GM21619 (cell line): ENCODE data around the gene MAS1.
"Not testable (repeated sequence)": the region's sequence is repeated elsewhere in the genome, so short reads cannot be mapped to it uniquely, and the experiment has no call there.

ENCODE experiments used
- ATAC-seq: cut with Tn5 transposase; IDR thresholded peaks from one replicate; pipeline ENCODE4 v1.9.1; 2021; ENCODE audit not compliant: unreplicated experiment

MAS1 gene

DNA sequence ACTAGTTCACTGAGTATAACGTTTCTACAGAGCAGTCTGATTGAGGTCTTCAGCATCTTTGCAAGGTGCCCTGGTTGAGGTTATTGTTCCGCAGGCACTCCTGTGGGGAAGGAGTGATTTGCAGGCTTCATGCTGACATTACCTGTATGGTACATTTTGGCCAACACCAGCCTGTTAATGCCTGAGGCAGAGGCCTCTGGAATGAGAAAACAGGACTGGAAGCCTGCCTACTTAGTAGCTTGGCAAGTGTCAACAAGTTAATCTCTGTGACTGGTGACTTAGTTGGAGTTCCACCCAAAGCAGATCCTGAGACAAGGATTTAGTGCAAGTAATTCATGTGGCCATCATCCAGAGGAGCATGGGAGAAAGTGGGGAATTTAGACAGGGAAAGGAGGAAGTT lies 24.6 kb downstream of the MAS1 start:
- ATAC-seq, result no peak

DNA sequence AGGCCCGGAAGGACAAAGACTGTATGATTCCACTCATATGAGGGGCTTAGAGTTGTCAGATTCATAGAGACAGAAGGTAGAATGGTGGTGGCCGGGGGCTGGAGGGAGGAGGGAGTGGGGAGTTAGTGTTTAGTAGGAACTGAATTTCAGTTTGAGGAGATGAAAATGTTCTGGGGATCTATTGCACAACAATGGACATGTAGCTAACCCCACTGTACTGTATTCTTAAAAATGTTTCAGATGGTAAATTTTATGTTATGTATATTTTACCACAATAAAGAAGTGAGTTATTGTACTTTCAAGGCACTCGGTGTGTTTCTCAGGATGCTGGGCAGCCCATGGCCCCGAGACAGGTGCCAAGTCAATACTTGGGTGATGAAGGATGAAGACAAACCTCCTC lies 25.4 kb downstream of the MAS1 start:
- ATAC-seq, result no peak

DNA sequence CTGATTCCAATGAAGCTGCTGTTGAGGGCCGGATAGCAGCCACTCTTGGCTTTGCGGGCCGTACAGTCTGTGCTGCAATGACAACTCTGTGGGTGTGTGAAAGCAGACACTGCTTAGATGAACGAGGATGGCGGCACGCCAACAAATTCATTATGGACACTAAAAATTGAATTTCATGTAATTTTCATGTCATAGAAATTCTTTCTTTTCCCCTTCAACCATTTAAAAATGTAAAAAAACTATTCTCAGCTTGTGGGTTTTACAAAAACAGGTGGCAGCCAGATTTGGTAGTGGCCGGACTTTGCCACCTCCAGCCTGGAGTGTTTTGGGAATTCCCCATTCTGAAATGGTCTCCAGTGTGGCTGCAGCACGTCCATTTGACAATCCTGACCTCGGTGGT lies 26.0 kb downstream of the MAS1 start:
- no peak for ATAC-seq

DNA sequence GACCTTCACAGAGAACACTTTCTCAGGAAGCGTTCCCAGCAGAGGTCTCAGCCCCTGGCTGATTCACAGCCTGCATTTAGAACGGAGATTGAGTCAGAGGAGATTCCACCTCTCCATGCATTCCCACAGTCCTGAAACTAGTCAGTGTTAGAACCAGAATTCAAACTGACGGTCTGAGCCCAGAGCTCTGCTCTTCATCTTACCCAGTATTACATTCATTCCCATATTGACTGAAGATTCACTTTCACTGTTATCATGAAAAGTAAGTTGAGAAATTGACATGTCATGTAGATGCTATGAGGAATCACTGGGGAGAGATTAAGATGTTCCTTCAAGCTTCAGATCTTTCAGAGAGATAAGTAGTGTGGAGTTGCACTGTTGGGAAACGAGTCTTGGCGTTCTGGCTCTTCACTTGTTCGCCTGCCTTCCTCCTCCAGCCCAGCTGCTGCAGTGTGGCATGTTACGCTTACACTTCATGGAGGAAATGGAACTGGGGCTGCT lies 28.3 kb downstream of the MAS1 start:
- ATAC-seq, result no peak

DNA sequence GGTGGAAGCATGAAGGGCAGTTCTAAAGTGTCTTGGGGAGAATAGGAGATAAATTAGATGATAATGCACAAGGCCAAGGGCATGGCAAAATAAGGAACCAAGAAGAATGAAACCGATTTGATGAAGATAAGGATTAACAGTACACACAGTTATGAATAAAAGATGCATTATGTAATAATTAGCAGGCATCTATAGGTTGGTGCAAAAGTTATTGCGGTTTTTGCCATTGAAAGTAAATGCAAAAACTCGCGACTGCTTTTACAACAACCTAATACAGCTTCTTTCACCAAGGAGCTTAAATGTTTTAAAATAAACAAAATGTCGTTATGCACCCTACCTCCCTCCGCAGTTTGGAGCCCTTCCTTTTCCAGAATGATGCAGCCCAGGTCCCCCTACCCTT lies 29.0 kb downstream of the MAS1 start:
- no peak for ATAC-seq

DNA sequence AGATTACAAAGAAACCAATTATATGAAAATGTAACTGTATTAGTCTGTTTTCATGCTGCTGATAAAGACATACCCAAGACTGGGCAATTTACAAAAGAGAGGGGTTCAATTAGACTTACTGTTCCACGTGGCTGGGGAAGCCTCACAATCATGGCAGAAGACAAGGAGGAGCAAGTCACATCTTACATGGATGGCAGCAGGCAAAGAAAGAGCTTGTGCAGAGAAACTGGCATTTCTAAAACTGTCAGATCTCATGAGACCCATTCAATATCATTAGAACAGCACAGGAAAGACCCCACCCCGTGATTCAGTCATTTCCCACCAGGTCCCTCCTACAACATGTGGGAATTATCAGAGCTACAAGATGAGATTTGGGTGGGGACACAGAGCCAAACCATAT lies 33.4 kb downstream of the MAS1 start:
- not testable (repeated sequence) for ATAC-seq

DNA sequence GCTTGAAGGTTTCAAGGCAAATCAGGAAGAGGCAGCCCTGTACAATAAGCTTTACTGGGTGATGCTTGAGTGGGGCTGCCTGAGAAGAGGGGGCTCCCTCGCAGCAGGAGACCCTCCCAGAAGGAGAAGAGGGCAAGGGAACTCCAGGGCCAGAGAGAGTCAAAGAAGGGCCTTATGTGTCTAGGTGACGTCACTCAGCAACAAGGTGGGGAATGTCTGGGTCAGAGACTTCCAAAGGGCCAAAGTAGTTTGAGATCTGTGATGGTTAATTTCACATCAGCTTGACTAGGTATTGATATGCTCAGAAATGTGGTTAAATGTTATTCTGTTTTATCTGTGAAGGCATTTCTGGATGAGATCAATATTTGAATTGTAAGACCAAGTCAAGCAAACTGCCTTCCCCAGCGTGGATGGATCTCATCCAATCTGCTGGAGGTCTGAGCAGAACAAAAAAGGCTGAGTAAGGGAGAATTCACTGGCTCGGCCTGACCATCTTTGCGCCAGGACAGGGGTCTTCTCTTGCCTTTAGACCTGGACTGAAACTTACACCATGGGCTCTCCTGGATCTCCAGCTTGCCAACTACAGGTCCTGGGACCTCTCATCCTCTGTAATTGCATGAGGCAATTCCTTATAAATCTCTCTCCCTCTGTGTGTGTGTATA lies 35.9 kb downstream of the MAS1 start:
- no peak for ATAC-seq

DNA sequence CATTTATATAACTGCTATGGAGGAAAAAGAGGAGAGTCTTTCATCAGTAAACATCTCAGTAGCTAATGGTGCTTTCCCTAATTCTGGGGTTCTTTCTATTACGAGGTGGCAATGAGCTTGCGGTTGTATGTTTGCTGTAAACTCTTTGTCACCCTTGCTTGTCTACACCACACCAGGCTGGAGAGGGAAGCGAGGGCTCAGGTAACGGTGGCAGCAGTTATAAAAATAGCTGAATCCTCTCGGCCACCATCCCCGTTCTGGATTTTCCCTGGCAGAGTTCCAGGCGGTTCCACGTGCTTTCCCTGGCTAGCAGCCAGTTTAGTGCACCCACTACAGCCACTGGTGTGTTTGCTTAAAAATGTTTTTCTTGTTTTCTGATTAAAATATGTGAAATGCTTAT lies 39.0 kb downstream of the MAS1 start:
- peak; percentile 42 for ATAC-seq

DNA sequence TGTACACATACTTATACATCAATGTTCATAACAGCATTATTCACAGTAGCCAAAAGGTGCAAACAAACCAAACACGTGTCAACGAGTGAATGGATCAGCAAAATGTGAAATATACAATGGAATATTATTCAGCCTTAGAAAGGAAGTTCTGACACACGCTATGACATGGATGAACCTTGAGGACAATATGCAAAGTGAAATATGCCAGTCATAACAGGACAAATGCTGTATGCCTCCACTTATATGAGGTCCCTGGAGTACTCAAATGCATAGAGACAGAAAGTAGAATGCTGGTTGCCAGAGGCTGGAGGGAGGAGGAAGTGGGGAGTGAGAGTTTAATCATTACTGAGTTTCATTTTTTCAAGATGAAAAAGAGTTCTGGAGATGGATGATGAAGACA lies 40.3 kb downstream of the MAS1 start:
- ATAC-seq, result peak; percentile 93

DNA sequence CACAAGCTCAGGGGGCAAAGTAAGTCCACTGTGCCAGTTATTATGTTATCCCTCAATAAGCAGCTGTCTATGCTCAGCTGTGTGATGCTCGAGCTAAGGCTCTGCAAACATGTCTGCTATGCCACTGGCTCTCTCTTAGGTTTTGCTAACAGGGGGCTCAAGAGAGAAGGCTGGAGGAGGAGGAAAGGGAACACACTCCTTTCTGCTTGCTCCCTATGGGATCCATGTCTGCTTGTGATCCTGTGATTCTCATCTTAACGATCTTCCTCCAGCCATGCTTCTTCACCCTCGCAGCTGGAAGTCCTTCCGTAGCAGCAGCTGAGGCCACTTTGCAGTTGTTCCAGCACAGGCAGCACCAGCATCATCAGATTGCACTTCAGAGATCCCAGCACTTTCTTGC lies 41.1 kb downstream of the MAS1 start:
- no peak for ATAC-seq

DNA sequence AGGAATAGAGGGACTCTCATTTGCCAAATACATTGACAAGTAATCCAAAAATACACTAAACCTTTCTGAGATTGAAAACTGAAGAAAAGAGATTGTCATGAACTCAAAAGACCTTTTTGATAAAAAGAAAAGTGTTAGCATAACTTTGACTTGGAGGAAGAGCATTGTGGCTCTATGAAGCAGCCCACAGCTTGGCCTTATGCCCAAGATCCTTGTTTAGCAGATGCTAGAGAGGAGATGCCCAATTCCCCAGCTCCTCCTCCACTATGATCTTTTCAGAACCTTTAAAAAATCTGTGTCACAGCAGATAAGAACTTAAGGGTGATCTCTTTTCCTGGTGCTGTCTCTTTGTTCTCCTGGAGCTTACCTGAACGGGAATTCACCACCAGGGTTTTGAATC lies 42.3 kb downstream of the MAS1 start:
- ATAC-seq, result no peak

DNA sequence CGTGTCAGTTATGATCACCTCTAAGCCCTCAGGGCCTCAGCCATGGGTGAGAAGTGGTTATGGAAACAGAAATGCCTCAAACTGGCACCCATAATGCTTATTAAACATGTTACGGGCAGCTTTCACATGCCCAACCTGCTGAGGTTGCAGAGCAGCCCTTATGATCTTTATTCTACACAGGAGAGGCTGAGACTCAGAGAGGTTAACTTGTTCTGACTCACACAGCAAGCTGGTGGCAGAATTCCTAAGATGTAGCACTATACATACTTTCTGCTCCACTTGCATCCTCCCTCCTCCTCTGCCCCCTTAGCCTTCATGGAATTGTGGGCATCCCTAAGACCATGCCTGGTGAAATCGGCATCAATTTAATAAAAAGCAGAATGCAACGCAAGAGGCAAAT lies 43.4 kb downstream of the MAS1 start:
- no peak for ATAC-seq

DNA sequence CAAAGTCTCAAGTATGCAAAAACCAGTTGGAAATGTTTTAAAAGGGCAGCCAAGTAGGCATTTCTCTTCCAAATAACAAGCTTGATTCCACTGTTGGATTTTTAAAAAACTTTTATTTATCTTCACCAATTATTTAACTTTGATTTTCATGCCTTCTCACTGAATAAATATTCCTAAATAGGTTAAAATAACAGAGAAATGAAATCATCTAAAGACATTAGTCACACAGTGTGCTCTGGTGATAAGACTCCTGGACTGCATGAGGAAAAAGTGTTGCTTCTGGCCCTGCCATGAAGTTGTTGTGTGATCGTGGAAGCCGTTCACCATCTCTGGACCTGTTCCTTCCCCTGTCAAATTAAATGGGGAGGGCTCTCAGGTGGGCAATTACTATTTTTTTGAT lies 44.3 kb downstream of the MAS1 start:
- no peak for ATAC-seq

DNA sequence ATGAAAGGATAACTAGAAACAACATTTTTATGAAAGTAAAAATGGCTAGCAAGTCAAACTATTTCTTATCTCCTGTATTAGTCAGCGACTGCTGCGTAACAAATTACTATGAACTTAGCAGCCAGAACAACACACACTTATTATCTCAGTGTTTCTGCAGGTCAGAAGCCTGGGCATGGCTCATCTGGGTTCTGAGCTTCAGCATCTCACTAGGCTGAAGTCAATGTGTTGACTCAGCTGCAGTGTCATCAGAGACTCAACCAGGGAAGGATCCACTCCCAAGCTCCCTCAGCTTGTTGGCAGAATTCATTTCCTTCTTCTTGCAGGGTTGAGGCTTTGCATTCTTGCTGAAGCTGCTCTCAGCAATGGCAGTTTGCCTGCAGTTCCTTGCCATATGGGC lies 44.8 kb downstream of the MAS1 start:
- ATAC-seq, result no peak

DNA sequence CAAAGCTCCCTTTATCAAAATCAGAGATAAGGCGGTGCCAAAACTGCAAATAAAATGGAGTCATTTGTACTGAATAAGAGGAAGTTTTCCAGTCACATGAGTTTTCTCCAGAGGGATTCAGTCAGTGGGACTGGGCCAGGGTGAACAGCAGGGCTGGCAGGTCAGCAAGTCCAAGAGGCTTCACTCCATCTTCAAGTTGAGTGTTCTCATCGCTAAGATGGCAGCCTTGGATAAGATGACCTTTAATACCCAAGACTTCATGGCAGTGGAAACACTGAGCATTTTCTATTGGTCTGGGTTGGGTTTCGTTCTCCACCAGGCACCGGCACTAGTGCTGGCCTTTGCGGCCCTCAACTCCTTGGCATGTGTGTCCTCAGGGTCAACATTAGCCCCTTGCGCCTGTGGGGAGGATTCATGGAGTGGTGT lies 48.8 kb downstream of the MAS1 start:
- no peak for ATAC-seq
